ENCODE data around the gene DDX47. TPM values are rescaled to one million over a fixed set of nuclear protein-coding genes. Genes with fewer than 3 reads are reported as not detected.

Gene DDX47
- total and polyA plus RNA-seq, 10 of the 15 experiments (the other 5 are each of a cell fraction or from before 2014, with no cell fraction given) = 84.8 to 266 (median 120) TPM

DNA sequence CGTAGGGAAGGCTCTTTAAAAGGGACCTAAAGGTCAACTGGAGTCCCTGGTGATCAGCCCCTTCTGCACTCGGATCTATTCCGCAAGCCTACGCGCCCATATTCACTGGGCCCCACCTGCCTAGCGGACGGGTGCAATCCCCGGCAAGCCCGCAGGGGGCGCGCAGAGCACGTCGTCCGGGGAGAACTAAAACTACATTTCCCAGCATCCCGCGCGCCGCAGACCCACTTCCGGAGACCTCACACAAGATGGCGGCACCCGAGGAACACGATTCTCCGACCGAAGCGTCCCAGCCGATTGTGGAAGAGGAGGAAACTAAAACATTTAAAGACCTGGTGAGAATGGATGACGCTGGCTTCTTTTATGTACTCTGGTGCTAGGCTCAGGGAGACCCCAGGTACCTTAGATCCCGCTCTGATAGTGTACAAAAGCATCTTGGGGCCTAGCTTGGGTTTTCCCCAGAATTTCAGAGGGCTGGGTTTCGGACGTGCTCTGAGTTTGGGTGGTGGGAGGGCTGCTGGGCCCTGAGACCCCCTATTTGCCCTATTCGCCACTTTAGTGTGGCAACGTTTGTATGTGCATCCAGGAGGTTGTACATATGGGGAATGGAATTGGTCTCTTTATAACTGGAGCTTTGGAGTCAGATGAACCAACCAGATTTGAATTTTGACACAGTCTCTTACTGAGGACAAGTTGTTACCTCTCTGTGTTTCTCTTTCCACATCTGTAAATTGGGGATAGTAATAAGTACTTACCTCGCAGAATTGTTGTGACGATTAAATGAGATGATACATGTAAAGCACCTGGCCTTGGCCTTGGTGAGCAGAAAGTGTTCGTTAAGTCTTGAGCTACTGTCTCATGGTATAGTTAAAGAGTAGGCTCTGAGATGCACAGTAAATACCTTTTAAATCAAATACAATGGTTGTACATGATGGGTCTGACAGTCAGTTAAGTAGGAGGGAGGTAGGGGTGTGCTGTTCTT lies at the start of gene DDX47 (continued):
- TF ChIP-seq, protein P1, sequence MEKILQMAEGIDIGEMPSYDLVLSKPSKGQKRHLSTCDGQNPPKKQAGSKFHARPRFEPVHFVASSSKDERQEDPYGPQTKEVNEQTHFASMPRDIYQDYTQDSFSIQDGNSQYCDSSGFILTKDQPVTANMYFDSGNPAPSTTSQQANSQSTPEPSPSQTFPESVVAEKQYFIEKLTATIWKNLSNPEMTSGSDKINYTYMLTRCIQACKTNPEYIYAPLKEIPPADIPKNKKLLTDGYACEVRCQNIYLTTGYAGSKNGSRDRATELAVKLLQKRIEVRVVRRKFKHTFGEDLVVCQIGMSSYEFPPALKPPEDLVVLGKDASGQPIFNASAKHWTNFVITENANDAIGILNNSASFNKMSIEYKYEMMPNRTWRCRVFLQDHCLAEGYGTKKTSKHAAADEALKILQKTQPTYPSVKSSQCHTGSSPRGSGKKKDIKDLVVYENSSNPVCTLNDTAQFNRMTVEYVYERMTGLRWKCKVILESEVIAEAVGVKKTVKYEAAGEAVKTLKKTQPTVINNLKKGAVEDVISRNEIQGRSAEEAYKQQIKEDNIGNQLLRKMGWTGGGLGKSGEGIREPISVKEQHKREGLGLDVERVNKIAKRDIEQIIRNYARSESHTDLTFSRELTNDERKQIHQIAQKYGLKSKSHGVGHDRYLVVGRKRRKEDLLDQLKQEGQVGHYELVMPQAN (conservative IDR thresholded peaks at IDR 0.05) = peak; percentile 95
- TF ChIP-seq FOXK2 (IDR thresholded peaks at IDR 0.05) (no peak), ZBED1 (IDR thresholded peaks at IDR 0.05; ENCODE audit: borderline replicate concordance) (no peak), RAD51 (IDR thresholded peaks at IDR 0.05) (peak; percentile 27; the same call in 1 of the 2 replicates), NRF1 (conservative IDR thresholded peaks at IDR 0.05; ENCODE audit: low read depth, low read length) (peak; percentile 18; the same call in 1 of the 2 replicates), ATF7 (IDR thresholded peaks at IDR 0.05; ENCODE audit: low read depth) (peak; percentile 35; the same call in 1 of the 2 replicates), FOXM1 (IDR thresholded peaks at IDR 0.05; ENCODE audit: low read depth, low read length) (peak; percentile 44; the same call in 1 of the 2 replicates), SRF (IDR thresholded peaks at IDR 0.05; ENCODE audit: low read depth in 2 of 2, low read length in 2 of 2) (0 out of 4 replicates have a peak, but pooled peaks of 1 of the 2 experiments have one; percentile 43), ZNF274 (IDR thresholded peaks at IDR 0.05; ENCODE audit: insufficient read depth, insufficient read length) (no peak), EP300 (IDR thresholded peaks at IDR 0.05; ENCODE audit: borderline replicate concordance in 1 of 2, control insufficient read depth in 1 of 2, low read depth in 2 of 2, low read length in 2 of 2) (no peak), NR2C1 (IDR thresholded peaks at IDR 0.05) (peak; percentile 54), MTA3 (IDR thresholded peaks at IDR 0.05; ENCODE audit: borderline replicate concordance, low read length) (no peak), ZNF207 (IDR thresholded peaks at IDR 0.05; ENCODE audit: borderline replicate concordance) (0 out of 2 replicates have a peak, but pooled peaks have one; percentile 52), CHD1 (IDR thresholded peaks at IDR 0.05; ENCODE audit: low read depth, low read length) (no peak), CHD2 (IDR thresholded peaks at IDR 0.05; ENCODE audit: borderline replicate concordance, low read depth, low read length) (peak; percentile 65; the same call in 1 of the 2 replicates), SUPT20H (IDR thresholded peaks at IDR 0.05; ENCODE audit: borderline replicate concordance, control insufficient read depth, low read depth, low read length) (no peak)
- TF ChIP-seq, protein P2, sequence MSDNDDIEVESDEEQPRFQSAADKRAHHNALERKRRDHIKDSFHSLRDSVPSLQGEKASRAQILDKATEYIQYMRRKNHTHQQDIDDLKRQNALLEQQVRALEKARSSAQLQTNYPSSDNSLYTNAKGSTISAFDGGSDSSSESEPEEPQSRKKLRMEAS (IDR thresholded peaks at IDR 0.05; ENCODE audit: low read depth, low read length) = peak; percentile 90
- TF ChIP-seq, protein P3, sequence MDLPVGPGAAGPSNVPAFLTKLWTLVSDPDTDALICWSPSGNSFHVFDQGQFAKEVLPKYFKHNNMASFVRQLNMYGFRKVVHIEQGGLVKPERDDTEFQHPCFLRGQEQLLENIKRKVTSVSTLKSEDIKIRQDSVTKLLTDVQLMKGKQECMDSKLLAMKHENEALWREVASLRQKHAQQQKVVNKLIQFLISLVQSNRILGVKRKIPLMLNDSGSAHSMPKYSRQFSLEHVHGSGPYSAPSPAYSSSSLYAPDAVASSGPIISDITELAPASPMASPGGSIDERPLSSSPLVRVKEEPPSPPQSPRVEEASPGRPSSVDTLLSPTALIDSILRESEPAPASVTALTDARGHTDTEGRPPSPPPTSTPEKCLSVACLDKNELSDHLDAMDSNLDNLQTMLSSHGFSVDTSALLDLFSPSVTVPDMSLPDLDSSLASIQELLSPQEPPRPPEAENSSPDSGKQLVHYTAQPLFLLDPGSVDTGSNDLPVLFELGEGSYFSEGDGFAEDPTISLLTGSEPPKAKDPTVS (IDR thresholded peaks at IDR 0.05; ENCODE audit: low read depth, low read length) = no peak
- TF ChIP-seq, protein P4, sequence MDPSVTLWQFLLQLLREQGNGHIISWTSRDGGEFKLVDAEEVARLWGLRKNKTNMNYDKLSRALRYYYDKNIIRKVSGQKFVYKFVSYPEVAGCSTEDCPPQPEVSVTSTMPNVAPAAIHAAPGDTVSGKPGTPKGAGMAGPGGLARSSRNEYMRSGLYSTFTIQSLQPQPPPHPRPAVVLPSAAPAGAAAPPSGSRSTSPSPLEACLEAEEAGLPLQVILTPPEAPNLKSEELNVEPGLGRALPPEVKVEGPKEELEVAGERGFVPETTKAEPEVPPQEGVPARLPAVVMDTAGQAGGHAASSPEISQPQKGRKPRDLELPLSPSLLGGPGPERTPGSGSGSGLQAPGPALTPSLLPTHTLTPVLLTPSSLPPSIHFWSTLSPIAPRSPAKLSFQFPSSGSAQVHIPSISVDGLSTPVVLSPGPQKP (IDR thresholded peaks at IDR 0.05; ENCODE audit: low read depth, low read length) = peak; percentile 87
- TF ChIP-seq, protein P5, sequence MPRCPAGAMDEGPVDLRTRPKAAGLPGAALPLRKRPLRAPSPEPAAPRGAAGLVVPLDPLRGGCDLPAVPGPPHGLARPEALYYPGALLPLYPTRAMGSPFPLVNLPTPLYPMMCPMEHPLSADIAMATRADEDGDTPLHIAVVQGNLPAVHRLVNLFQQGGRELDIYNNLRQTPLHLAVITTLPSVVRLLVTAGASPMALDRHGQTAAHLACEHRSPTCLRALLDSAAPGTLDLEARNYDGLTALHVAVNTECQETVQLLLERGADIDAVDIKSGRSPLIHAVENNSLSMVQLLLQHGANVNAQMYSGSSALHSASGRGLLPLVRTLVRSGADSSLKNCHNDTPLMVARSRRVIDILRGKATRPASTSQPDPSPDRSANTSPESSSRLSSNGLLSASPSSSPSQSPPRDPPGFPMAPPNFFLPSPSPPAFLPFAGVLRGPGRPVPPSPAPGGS (IDR thresholded peaks at IDR 0.05; ENCODE audit: borderline replicate concordance, insufficient read depth, low read depth, low read length, poor library complexity, severe bottlenecking) = peak; percentile 30
- TF ChIP-seq, protein P6, sequence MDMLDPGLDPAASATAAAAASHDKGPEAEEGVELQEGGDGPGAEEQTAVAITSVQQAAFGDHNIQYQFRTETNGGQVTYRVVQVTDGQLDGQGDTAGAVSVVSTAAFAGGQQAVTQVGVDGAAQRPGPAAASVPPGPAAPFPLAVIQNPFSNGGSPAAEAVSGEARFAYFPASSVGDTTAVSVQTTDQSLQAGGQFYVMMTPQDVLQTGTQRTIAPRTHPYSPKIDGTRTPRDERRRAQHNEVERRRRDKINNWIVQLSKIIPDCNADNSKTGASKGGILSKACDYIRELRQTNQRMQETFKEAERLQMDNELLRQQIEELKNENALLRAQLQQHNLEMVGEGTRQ (IDR thresholded peaks at IDR 0.05; ENCODE audit: borderline replicate concordance, low read depth, low read length) = no peak; the same call in 1 of the 2 replicates

Measured in GM12878 (cell line).